Suprapubic skin (tissue), 4 donors: ENCODE results near the gene NRCAM.

Experiments
- CTCF ChIP-seq, 2 donors: fragments of 200-600 bp in 1 of 2; fragments of 450-650 bp in 1 of 2; sonication (generic) in 1 of 2; IDR thresholded peaks; one replicate each; pipeline ENCODE4 v1.5.1; 2016 to 2019; ENCODE audit warnings: antibody characterized with exemption in 2 of 2, mild to moderate bottlenecking in 1 of 2, moderate library complexity in 1 of 2
- EP300 ChIP-seq: sonication (generic); formaldehyde crosslinking; IDR thresholded peaks from one replicate; pipeline ENCODE4 v1.6.1; 2017; ENCODE audit warnings: antibody characterized with exemption
- POLR2A ChIP-seq, 2 donors: fragments of 450-650 bp; IDR thresholded peaks; one replicate each; pipeline ENCODE4 v1.6.1; 2017; ENCODE audit warnings: antibody characterized with exemption in 2 of 2, mild to moderate bottlenecking in 2 of 2, moderate library complexity in 2 of 2
- POLR2AphosphoS5 ChIP-seq, 3 donors: sonication (generic); formaldehyde crosslinking; IDR thresholded peaks; one replicate each; pipeline ENCODE4 v1.6.1; 2017; ENCODE audit warnings: antibody characterized with exemption in 3 of 3

GRCh38 chr7:108413337-108413736 is 42.9 kb downstream of the NRCAM start:
- TF ChIP-seq POLR2A (IDR thresholded peaks at IDR 0.05) (no peak), CTCF (IDR thresholded peaks at IDR 0.05) (no peak), EP300 (no peak), POLR2AphosphoS5 (IDR thresholded peaks at IDR 0.05) (no peak)
